HL-60 (cell line): ENCODE measurements around the gene TIFAB.

ENCODE experiments used
- DNase-seq, 2 experiments: peaks; one replicate each; pipeline ENCODE4 v3.0.0-alpha.2; 2010 to 2020; ENCODE audit warnings: low read depth in 1 of 2, low spot score in 1 of 2
- H3K27ac ChIP-seq: fragments of 250-450 bp; sonication (Bioruptor Pico); replicated peaks from 2 replicates; pipeline ENCODE4 v1.5.1; 2020; ENCODE audit warnings: mild to moderate bottlenecking, moderate library complexity
- H3K27me3 ChIP-seq: fragments of 250-450 bp; sonication (Bioruptor Pico); 2 replicates; pipeline ENCODE4 v1.5.1; 2021; ENCODE audit warnings: mild to moderate bottlenecking, moderate library complexity; ENCODE audit not compliant: insufficient read depth, poor library complexity, severe bottlenecking
- H3K4me3 ChIP-seq: replicated peaks from 2 replicates; pipeline ENCODE4 v1.5.1; 2011; ENCODE audit warnings: mild to moderate bottlenecking, control low read depth, low read length; ENCODE audit not compliant: insufficient read depth
- CTCF ChIP-seq: IDR thresholded peaks from one replicate; pipeline ENCODE4 v1.5.1; 2011; ENCODE audit warnings: low read length, control low read depth, inconsistent platforms; ENCODE audit not compliant: insufficient read depth
- GABPA ChIP-seq: IDR thresholded peaks from 2 replicates; pipeline ENCODE4 v1.6.1; 2012; ENCODE audit warnings: low read depth
- POLR2AphosphoS5 ChIP-seq: IDR thresholded peaks from 2 replicates; pipeline ENCODE4 v1.6.1; 2012; ENCODE audit warnings: low read depth
- REST ChIP-seq: IDR thresholded peaks from 2 replicates; pipeline ENCODE4 v1.6.1; 2012; ENCODE audit warnings: low read depth; ENCODE audit not compliant: insufficient replicate concordance
- SPI1 ChIP-seq: IDR thresholded peaks from 2 replicates; pipeline ENCODE4 v1.6.1; 2012; ENCODE audit warnings: low read depth, mild to moderate bottlenecking, borderline replicate concordance

TIFAB gene

GRCh38 chr5:135494196-135494595, 42.0 kb upstream of the TIFAB start:
- H3K27me3 ChIP-seq: no peaks in the 10 kb centered on the region
- no peak overlapping the region for H3K4me3 ChIP-seq
- DNase-seq: no peak
- TF ChIP-seq CTCF (no peak), REST (no peak), POLR2AphosphoS5 (no peak), SPI1 (no peak), GABPA (no peak)
- no peak overlapping the region for H3K27ac ChIP-seq

GRCh38 chr5:135493406-135494180, 41.4 kb upstream of the TIFAB start:
- no peak for TF ChIP-seq REST
- no peak for TF ChIP-seq POLR2AphosphoS5
- TF ChIP-seq CTCF: no peak
- no peak for TF ChIP-seq GABPA
- no peak for TF ChIP-seq SPI1
- H3K4me3 ChIP-seq: no peak overlapping the region
- no peaks in the 10 kb centered on the region for H3K27me3 ChIP-seq
- DNase-seq: peak in 1 of 2 experiments; percentile 16
- no peak overlapping the region for H3K27ac ChIP-seq

GRCh38 chr5:135492319-135492626, 40.1 kb upstream of the TIFAB start:
- H3K27ac ChIP-seq: no peak overlapping the region
- no peak overlapping the region for H3K4me3 ChIP-seq
- peak; percentile 58 to 68 for DNase-seq
- TF ChIP-seq POLR2AphosphoS5: no peak
- TF ChIP-seq REST: no peak
- no peak for TF ChIP-seq CTCF
- TF ChIP-seq GABPA: no peak
- TF ChIP-seq SPI1: no peak
- no peaks in the 10 kb centered on the region for H3K27me3 ChIP-seq
